ENCODE measurements around the gene TGIF2. TPM values are rescaled to one million over a fixed set of nuclear protein-coding genes. Genes with fewer than 3 reads are reported as not detected.
"Not testable (repeated sequence)": the region's sequence is repeated elsewhere in the genome, so short reads cannot be mapped to it uniquely, and the experiment has no call there.

TGIF2 gene
- polyA plus RNA-seq, 1 of the 3 experiments (the other 2 are of a cell fraction): 10.8 TPM

DNA sequence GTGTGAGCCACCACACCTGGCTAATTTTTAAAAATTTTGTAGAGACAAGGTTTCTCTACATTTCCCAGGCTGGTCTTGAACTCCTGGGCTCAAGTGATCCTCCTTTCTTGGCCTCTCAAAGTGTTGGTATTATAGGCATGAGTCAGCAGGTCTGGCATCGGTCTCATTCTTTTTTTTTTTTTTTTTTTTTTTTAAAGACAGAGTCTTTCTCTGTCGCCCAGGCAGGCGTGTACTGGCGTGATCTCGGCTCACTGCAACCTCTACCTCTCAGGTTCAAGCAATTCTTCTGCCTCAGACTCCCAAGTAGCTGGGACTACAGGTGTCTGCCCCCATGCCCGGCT lies 35.0 kb downstream of the TGIF2 start:
- H3K4me3 ChIP-seq (ENCODE audit: low read depth in 2 of 2, low read length in 1 of 2); H3K9me3 ChIP-seq; H3K27ac ChIP-seq (ENCODE audit: low read depth in 2 of 2, low read length in 1 of 2); H3K9me2 ChIP-seq; H3K27me3 ChIP-seq (ENCODE audit: insufficient read depth); H3F3A ChIP-seq (replicated peaks; ENCODE audit: insufficient read depth); H2AFZ ChIP-seq (ENCODE audit: low read depth); H3K4me2 ChIP-seq; H3K9ac ChIP-seq; POLR2A ChIA-PET; DNase-seq: not testable (repeated sequence)
- H4K20me1 ChIP-seq (ENCODE audit: insufficient read depth): peaks cover 25% of the 10 kb centered on the region
- H3K4me1 ChIP-seq (ENCODE audit: control insufficient read depth in 1 of 2, insufficient read depth in 2 of 2, low read depth in 1 of 2, low read length in 1 of 2): peaks cover 4 to 12% of the 10 kb centered on the region in 2 experiments; a peak in 1 of 4 replicates
- CTCF ChIA-PET: interaction anchor here (1.4 kb wide), 1 partner anchor 166 kb away, joined by 7 read pairs; the partner anchor contains the start of gene DSN1
- H3K79me2 ChIP-seq (ENCODE audit: insufficient read depth): peaks cover 38% of the 10 kb centered on the region
- 85% methylated on average over 6 of the region's 6 CpGs for WGBS (ENCODE audit: low lambda C conversion rate)
- peaks cover 28 to 39% of the 10 kb centered on the region in 2 experiments for H3K36me3 ChIP-seq (replicated peaks in 1 of 2; ENCODE audit: control insufficient read depth in 1 of 2, insufficient read depth in 2 of 2, low read length in 1 of 2)

DNA sequence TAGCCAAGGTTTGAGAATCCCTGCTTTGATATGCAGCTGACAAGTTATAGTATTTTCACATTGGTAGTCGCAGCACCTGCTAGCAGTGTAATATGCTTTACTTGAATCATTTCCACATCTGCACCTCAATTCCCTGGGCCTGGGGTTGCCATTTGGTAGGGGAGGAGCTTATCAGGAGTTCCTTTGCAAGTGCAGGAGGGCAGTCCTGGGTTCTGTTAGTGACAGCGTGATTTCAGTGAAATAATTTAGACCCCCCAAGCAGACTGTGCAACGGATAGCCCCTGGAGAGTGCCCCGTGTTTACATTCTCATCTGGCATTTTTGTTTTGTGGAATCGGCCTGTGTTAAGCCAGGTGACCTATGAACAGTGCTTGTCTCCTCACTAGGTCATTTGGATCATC lies 38.2 kb downstream of the TGIF2 start:
- no peak for DNase-seq
- POLR2A ChIA-PET: no interaction called here
- peaks cover 21% of the 10 kb centered on the region for H4K20me1 ChIP-seq (ENCODE audit: insufficient read depth)
- no peak overlapping the region for H3K4me2 ChIP-seq
- 84% methylated on average over 5 of the region's 5 CpGs for WGBS (ENCODE audit: low lambda C conversion rate)
- H3K4me1 ChIP-seq (ENCODE audit: control insufficient read depth in 1 of 2, insufficient read depth in 2 of 2, low read depth in 1 of 2, low read length in 1 of 2): peaks cover 0 to 3% of the 10 kb centered on the region in 2 experiments; a peak in 1 of 4 replicates
- peaks cover 3% of the 10 kb centered on the region for H3F3A ChIP-seq (replicated peaks; ENCODE audit: insufficient read depth)
- H3K27ac ChIP-seq (ENCODE audit: low read depth in 2 of 2, low read length in 1 of 2): no peak overlapping the region
- no peak overlapping the region for H3K4me3 ChIP-seq (ENCODE audit: low read depth in 2 of 2, low read length in 1 of 2)
- peaks cover 27% of the 10 kb centered on the region for H3K79me2 ChIP-seq (ENCODE audit: insufficient read depth)
- peaks cover 40% of the 10 kb centered on the region in 2 experiments for H3K36me3 ChIP-seq (replicated peaks in 1 of 2; ENCODE audit: control insufficient read depth in 1 of 2, insufficient read depth in 2 of 2, low read length in 1 of 2)
- CTCF ChIA-PET: interaction anchor here (0.6 to 3.9 kb wide), 8 partner anchors 13 to 308 kb away, joined by 3 to 40 read pairs (median 4); no protein-coding TSS in a partner anchor
- H3K9me3 ChIP-seq: no peaks in the 10 kb centered on the region
- H3K9ac ChIP-seq: no peak overlapping the region
- H3K27me3 ChIP-seq (ENCODE audit: insufficient read depth): no peaks in the 10 kb centered on the region
- no peaks in the 10 kb centered on the region for H3K9me2 ChIP-seq
- TF ChIP-seq, protein P1, sequence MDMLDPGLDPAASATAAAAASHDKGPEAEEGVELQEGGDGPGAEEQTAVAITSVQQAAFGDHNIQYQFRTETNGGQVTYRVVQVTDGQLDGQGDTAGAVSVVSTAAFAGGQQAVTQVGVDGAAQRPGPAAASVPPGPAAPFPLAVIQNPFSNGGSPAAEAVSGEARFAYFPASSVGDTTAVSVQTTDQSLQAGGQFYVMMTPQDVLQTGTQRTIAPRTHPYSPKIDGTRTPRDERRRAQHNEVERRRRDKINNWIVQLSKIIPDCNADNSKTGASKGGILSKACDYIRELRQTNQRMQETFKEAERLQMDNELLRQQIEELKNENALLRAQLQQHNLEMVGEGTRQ (IDR thresholded peaks at IDR 0.05; ENCODE audit: borderline replicate concordance, low read depth, low read length): no peak
- TF ChIP-seq RXRA (IDR thresholded peaks at IDR 0.05; ENCODE audit: borderline replicate concordance, low read depth) (no peak), FOXM1 (IDR thresholded peaks at IDR 0.05; ENCODE audit: low read depth) (no peak), RAD21 (IDR thresholded peaks at IDR 0.05; ENCODE audit: low read length) (no peak), SMC3 (IDR thresholded peaks at IDR 0.05; ENCODE audit: low read depth, low read length) (no peak), MEF2A (IDR thresholded peaks at IDR 0.05; ENCODE audit: borderline replicate concordance, low read depth) (no peak), TCF12 (IDR thresholded peaks at IDR 0.05) (no peak), NRF1 (IDR thresholded peaks at IDR 0.05; ENCODE audit: low read depth, low read length) (no peak), RCOR1 (IDR thresholded peaks at IDR 0.05; ENCODE audit: low read length) (no peak), FOSL2 (IDR thresholded peaks at IDR 0.05; ENCODE audit: borderline replicate concordance, low read depth) (no peak)
- TF ChIP-seq, protein P2, sequence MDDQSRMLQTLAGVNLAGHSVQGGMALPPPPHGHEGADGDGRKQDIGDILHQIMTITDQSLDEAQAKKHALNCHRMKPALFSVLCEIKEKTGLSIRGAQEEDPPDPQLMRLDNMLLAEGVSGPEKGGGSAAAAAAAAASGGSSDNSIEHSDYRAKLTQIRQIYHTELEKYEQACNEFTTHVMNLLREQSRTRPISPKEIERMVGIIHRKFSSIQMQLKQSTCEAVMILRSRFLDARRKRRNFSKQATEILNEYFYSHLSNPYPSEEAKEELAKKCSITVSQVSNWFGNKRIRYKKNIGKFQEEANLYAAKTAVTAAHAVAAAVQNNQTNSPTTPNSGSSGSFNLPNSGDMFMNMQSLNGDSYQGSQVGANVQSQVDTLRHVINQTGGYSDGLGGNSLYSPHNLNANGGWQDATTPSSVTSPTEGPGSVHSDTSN (IDR thresholded peaks at IDR 0.05): no peak
- TF ChIP-seq, protein P3, sequence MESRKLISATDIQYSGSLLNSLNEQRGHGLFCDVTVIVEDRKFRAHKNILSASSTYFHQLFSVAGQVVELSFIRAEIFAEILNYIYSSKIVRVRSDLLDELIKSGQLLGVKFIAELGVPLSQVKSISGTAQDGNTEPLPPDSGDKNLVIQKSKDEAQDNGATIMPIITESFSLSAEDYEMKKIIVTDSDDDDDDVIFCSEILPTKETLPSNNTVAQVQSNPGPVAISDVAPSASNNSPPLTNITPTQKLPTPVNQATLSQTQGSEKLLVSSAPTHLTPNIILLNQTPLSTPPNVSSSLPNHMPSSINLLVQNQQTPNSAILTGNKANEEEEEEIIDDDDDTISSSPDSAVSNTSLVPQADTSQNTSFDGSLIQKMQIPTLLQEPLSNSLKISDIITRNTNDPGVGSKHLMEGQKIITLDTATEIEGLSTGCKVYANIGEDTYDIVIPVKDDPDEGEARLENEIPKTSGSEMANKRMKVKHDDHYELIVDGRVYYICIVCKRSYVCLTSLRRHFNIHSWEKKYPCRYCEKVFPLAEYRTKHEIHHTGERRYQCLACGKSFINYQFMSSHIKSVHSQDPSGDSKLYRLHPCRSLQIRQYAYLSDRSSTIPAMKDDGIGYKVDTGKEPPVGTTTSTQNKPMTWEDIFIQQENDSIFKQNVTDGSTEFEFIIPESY (IDR thresholded peaks at IDR 0.05; ENCODE audit: borderline replicate concordance, low read depth): no peak
- no peak overlapping the region for H2AFZ ChIP-seq (ENCODE audit: low read depth)

Data from SK-N-SH (cell line).